ENCODE measurements around the gene PACRG.

GRCh38 chr6:163232015-163232523, 504.3 kb downstream of the PACRG start:
- TF ChIP-seq CTCF (IDR thresholded peaks at IDR 0.05; ENCODE audit: low read depth, low read length), result no peak
- no peak for TF ChIP-seq MYC (IDR thresholded peaks at IDR 0.05; ENCODE audit: low read depth, low read length)

Data from NB4 (cell line).